Measurements from ENCODE around the gene METTL25B. TPM values are rescaled to one million over a fixed set of nuclear protein-coding genes. Genes with fewer than 3 reads are reported as not detected.

The METTL25B gene
- total and polyA plus RNA-seq, 2 of the 13 experiments (the other 11 are each of a cell fraction or from before 2014, with no cell fraction given), result 11.9 to 24.0 TPM

DNA sequence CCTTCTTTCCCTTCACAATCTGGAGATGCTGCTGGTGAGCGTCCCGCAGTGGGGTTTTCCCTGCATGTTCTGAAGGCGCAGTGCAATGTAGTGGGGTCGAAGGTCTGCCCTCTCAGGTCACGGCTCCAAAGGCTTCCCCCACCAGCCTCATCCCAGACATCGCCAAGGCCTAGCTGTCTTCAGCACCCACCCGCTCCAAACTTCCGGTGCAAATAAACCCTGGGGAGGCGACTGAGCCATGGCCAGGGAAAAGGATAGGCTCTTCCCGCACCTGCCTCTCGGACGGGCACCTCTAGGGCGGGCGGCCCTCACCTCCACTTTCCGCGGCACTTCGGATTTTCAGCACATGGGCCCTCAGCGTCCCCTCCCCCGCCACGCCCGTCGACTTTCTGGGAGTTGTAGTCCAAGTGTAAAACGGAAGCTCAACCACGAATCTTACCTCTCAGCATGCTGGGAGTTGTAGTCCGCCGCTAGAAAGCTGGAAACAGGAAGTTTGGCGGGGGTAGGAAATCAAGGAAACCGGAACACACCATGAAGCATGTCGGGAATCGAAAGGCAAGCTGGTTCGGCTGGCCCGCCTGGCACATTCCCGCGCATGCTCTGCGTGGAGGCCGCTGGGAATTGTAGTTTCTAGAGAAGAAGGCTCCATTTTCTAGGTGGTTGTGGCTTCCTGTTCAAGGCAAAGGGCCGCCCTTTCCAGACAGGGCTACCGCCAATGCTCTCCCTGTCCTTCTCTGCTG lies 12.6 kb downstream of the METTL25B start, which contains the start of gene MRPL24 (continued):
- TF ChIP-seq, protein P1, sequence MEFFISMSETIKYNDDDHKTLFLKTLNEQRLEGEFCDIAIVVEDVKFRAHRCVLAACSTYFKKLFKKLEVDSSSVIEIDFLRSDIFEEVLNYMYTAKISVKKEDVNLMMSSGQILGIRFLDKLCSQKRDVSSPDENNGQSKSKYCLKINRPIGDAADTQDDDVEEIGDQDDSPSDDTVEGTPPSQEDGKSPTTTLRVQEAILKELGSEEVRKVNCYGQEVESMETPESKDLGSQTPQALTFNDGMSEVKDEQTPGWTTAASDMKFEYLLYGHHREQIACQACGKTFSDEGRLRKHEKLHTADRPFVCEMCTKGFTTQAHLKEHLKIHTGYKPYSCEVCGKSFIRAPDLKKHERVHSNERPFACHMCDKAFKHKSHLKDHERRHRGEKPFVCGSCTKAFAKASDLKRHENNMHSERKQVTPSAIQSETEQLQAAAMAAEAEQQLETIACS (CRISPR knock-in tag; IDR thresholded peaks at IDR 0.05), result no peak; the same call in 1 of the 2 replicates
- no peak for TF ChIP-seq CCAR2 (optimal IDR thresholded peaks at IDR 0.05; ENCODE audit: low read depth, low read length)
- TF ChIP-seq, protein P2, sequence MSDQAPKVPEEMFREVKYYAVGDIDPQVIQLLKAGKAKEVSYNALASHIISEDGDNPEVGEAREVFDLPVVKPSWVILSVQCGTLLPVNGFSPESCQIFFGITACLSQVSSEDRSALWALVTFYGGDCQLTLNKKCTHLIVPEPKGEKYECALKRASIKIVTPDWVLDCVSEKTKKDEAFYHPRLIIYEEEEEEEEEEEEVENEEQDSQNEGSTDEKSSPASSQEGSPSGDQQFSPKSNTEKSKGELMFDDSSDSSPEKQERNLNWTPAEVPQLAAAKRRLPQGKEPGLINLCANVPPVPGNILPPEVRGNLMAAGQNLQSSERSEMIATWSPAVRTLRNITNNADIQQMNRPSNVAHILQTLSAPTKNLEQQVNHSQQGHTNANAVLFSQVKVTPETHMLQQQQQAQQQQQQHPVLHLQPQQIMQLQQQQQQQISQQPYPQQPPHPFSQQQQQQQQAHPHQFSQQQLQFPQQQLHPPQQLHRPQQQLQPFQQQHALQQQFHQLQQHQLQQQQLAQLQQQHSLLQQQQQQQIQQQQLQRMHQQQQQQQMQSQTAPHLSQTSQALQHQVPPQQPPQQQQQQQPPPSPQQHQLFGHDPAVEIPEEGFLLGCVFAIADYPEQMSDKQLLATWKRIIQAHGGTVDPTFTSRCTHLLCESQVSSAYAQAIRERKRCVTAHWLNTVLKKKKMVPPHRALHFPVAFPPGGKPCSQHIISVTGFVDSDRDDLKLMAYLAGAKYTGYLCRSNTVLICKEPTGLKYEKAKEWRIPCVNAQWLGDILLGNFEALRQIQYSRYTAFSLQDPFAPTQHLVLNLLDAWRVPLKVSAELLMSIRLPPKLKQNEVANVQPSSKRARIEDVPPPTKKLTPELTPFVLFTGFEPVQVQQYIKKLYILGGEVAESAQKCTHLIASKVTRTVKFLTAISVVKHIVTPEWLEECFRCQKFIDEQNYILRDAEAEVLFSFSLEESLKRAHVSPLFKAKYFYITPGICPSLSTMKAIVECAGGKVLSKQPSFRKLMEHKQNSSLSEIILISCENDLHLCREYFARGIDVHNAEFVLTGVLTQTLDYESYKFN (CRISPR knock-in tag; conservative IDR thresholded peaks at IDR 0.05), result peak; percentile 67
- TF ChIP-seq, protein P3, sequence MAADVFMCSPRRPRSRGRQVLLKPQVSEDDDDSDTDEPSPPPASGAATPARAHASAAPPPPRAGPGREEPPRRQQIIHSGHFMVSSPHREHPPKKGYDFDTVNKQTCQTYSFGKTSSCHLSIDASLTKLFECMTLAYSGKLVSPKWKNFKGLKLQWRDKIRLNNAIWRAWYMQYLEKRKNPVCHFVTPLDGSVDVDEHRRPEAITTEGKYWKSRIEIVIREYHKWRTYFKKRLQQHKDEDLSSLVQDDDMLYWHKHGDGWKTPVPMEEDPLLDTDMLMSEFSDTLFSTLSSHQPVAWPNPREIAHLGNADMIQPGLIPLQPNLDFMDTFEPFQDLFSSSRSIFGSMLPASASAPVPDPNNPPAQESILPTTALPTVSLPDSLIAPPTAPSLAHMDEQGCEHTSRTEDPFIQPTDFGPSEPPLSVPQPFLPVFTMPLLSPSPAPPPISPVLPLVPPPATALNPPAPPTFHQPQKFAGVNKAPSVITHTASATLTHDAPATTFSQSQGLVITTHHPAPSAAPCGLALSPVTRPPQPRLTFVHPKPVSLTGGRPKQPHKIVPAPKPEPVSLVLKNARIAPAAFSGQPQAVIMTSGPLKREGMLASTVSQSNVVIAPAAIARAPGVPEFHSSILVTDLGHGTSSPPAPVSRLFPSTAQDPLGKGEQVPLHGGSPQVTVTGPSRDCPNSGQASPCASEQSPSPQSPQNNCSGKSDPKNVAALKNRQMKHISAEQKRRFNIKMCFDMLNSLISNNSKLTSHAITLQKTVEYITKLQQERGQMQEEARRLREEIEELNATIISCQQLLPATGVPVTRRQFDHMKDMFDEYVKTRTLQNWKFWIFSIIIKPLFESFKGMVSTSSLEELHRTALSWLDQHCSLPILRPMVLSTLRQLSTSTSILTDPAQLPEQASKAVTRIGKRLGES (CRISPR knock-in tag; IDR thresholded peaks at IDR 0.05; ENCODE audit: borderline replicate concordance), result no peak
- no peak; the same call in 1 of the 2 replicates for TF ChIP-seq ZNF124 (CRISPR knock-in tag; IDR thresholded peaks at IDR 0.05)
- TF ChIP-seq SMC3 (IDR thresholded peaks at IDR 0.05; ENCODE audit: low read length), result no peak
- TF ChIP-seq ZNF614 (CRISPR knock-in tag; IDR thresholded peaks at IDR 0.05; ENCODE audit: borderline replicate concordance), result no peak; the same call in 1 of the 2 replicates
- peak; percentile 38; the same call in 1 of the 2 replicates for TF ChIP-seq CBFB (CRISPR knock-in tag; IDR thresholded peaks at IDR 0.05)
- TF ChIP-seq ZNF317 (CRISPR knock-in tag; IDR thresholded peaks at IDR 0.05), result peak; percentile 85; the same call in 1 of the 2 replicates
- peak; percentile 82 for TF ChIP-seq POLR2AphosphoS5 (IDR thresholded peaks at IDR 0.05; ENCODE audit: low read depth, low read length)
- peak; percentile 98 for TF ChIP-seq ZFX (CRISPR knock-in tag; IDR thresholded peaks at IDR 0.05; ENCODE audit: low read depth)
- TF ChIP-seq GZF1 (CRISPR knock-in tag; IDR thresholded peaks at IDR 0.05), result peak; percentile 69; the same call in 1 of the 2 replicates
- TF ChIP-seq, protein P4, sequence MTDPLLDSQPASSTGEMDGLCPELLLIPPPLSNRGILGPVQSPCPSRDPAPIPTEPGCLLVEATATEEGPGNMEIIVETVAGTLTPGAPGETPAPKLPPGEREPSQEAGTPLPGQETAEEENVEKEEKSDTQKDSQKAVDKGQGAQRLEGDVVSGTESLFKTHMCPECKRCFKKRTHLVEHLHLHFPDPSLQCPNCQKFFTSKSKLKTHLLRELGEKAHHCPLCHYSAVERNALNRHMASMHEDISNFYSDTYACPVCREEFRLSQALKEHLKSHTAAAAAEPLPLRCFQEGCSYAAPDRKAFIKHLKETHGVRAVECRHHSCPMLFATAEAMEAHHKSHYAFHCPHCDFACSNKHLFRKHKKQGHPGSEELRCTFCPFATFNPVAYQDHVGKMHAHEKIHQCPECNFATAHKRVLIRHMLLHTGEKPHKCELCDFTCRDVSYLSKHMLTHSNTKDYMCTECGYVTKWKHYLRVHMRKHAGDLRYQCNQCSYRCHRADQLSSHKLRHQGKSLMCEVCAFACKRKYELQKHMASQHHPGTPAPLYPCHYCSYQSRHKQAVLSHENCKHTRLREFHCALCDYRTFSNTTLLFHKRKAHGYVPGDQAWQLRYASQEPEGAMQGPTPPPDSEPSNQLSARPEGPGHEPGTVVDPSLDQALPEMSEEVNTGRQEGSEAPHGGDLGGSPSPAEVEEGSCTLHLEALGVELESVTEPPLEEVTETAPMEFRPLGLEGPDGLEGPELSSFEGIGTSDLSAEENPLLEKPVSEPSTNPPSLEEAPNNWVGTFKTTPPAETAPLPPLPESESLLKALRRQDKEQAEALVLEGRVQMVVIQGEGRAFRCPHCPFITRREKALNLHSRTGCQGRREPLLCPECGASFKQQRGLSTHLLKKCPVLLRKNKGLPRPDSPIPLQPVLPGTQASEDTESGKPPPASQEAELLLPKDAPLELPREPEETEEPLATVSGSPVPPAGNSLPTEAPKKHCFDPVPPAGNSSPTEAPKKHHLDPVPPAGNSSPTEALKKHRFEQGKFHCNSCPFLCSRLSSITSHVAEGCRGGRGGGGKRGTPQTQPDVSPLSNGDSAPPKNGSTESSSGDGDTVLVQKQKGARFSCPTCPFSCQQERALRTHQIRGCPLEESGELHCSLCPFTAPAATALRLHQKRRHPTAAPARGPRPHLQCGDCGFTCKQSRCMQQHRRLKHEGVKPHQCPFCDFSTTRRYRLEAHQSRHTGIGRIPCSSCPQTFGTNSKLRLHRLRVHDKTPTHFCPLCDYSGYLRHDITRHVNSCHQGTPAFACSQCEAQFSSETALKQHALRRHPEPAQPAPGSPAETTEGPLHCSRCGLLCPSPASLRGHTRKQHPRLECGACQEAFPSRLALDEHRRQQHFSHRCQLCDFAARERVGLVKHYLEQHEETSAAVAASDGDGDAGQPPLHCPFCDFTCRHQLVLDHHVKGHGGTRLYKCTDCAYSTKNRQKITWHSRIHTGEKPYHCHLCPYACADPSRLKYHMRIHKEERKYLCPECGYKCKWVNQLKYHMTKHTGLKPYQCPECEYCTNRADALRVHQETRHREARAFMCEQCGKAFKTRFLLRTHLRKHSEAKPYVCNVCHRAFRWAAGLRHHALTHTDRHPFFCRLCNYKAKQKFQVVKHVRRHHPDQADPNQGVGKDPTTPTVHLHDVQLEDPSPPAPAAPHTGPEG (CRISPR knock-in tag; IDR thresholded peaks at IDR 0.05), result peak; percentile 50; the same call in 1 of the 2 replicates
- no peak for TF ChIP-seq ZNF382 (CRISPR knock-in tag; IDR thresholded peaks at IDR 0.05; ENCODE audit: borderline replicate concordance)
- 0 out of 2 replicates have a peak, but pooled peaks have one; percentile 75 for TF ChIP-seq ZNF557 (CRISPR knock-in tag; IDR thresholded peaks at IDR 0.05)

Data from HepG2 (cell line).